ENCODE measurements around the gene RHOH.

DNA sequence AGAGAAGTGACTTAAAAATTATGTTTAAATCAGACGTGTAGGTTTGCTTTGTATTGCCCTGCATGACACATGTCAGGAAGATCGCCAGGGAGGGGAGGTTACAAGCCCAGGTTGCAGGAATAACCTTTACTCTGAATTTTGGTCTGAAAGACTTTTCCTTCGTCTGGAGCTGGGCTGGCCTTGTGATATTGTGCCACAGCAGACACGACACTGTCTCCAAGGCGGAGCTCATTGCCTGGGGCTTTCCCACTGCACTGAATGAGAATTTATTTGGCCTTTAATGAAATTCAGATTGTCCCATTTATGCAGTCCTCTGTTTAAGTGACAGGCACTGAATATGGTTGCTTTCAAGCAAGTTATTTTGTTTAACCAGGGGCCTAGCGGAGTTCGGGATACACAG, 45.1 kb downstream of the RHOH start:
- TF ChIP-seq CTCF (IDR thresholded peaks at IDR 0.05): no peak
- no peak for TF ChIP-seq POLR2A (IDR thresholded peaks at IDR 0.05)
- no peak for TF ChIP-seq EP300 (IDR thresholded peaks at IDR 0.05)
- no peak for TF ChIP-seq POLR2AphosphoS5 (IDR thresholded peaks at IDR 0.05)

Data from suprapubic skin (tissue), 4 donors.